Measurements from ENCODE around the gene OR2T8.

GRCh38 chr1:247962911-247963588 lies 43.0 kb downstream of the OR2T8 start:
- TF ChIP-seq CTCF (IDR thresholded peaks at IDR 0.05 in 8 of 11, conservative IDR thresholded peaks at IDR 0.05 in 3 of 11) (no peak), POLR2AphosphoS5 (IDR thresholded peaks at IDR 0.05) (no peak)

Data from spleen (tissue), 7 donors.